A549 treated with Mapracorat at 1 μM for 4 hours (cell line): ENCODE data around the gene EMB. TPM values are rescaled to one million over a fixed set of nuclear protein-coding genes. Genes with fewer than 3 reads are reported as not detected.

Experiments used
- total RNA-seq: library from RNA; stranded (reverse); fragments of 200-300 nt; extraction: Qiagen RNA extraction; gene quantifications from 5 replicates; pipeline ENCODE4 v1.2.3, GENCODE V29; 2022

EMB gene, protein sequence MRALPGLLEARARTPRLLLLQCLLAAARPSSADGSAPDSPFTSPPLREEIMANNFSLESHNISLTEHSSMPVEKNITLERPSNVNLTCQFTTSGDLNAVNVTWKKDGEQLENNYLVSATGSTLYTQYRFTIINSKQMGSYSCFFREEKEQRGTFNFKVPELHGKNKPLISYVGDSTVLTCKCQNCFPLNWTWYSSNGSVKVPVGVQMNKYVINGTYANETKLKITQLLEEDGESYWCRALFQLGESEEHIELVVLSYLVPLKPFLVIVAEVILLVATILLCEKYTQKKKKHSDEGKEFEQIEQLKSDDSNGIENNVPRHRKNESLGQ
- 5.1 to 6.9 TPM (median 6.3 TPM) in 5 replicates for total RNA-seq

DNA sequence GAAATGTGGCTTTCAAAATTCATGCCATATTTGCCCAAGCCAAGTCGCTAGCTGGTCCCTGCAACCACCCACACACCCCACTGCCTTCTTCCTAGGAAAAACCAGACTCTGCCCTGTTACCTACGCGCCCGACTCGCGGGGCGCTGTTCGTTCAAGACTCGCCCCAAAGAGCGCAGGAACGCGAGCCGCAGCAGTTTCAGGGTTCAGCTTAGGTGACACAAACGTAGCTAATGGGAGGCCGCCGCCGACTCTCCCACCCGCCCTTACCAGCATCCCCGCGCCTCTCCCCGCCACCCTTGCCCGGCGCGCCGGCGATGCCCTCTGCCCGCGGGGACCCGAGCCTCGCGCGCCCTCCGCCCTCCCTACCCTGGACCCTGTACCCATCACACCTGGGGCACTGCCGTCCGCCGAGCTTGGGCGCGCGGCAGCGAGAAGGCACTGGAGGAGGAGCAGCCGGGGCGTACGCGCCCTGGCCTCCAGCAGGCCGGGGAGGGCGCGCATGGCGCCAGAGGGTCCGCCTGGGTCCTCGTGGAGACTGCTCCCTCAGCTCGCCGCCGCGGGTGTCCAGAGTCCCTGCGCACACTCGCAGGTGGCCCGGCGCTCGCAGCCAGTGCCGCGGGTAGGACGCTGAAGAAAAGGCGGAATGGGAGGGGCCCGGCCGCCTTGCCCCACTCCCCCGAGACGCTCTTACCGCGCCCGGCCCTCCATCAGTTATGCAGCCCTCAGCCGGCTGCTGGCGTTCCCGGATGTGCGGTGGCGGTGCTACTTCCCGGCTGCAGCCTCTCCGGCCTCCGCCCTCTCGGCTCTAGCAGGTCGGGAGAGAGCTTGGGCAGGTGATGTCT lies at the start of gene EMB:
Gene EMB (minus strand): TSS at position 638 of the 842 bp plus-strand sequence. CDS start 137 bp downstream, at position 501.

Other genes with a start within 250 kb of the EMB start
- gene PARP8, start 225.3 kb upstream of the EMB start, total RNA-seq: 0.04 to 0.15 TPM (median 0.08 TPM) in 4 of 5 replicates, not detected in the other